Stimulated activated CD8-positive, alpha-beta memory T cell treated with anti-CD3 and anti-CD28 coated beads, Interleukin-7, amount 100 ng/mL, for 24 hours (primary cell): Measurements from ENCODE around the gene RBMY1D.
"Not testable (repeated sequence)": the region's sequence is repeated elsewhere in the genome, so short reads cannot be mapped to it uniquely, and the experiment has no call there.

Source experiments
- DNase-seq: peaks from one replicate; pipeline ENCODE4 v3.0.0-alpha.2; 2020; ENCODE audit warnings: low read depth

The RBMY1D gene

DNA sequence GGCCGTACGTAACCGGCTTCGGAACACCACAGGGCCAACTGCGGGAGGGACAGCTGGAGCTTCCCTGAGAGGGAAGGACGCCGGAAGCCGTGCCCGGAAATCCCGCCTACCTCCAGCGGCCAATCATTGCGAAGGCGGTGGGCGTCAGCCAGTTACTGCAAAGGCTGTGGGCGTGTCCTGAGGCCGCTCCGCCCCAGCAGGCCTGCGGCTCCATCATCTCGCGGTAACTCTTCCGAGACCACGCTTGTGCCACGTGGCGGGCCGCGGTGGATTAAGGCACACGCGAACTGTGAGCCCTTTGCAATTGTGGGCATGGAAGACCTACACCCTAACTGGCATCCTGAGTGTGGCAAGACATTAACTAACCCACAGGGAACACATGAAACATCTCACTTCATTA, at the start of gene RBMY1D:
Gene RBMY1D, minus strand, starts transcription at position 101 of the 400 bp plus-strand sequence. CDS start 2,013 bp downstream, outside the sequence.
- DNase-seq, result not testable (repeated sequence)

DNA sequence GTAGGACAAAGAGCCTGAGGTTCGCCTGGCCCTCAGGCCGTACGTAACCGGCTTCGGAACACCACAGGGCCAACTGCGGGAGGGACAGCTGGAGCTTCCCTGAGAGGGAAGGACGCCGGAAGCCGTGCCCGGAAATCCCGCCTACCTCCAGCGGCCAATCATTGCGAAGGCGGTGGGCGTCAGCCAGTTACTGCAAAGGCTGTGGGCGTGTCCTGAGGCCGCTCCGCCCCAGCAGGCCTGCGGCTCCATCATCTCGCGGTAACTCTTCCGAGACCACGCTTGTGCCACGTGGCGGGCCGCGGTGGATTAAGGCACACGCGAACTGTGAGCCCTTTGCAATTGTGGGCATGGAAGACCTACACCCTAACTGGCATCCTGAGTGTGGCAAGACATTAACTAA, 23.6 kb upstream of the RBMY1D start, which contains the start of gene RBMY1E:
Gene RBMY1E, minus strand, starts transcription at position 101 of the 400 bp plus-strand sequence. CDS start 1,978 bp downstream, outside the sequence.
- not testable (repeated sequence) for DNase-seq

DNA sequence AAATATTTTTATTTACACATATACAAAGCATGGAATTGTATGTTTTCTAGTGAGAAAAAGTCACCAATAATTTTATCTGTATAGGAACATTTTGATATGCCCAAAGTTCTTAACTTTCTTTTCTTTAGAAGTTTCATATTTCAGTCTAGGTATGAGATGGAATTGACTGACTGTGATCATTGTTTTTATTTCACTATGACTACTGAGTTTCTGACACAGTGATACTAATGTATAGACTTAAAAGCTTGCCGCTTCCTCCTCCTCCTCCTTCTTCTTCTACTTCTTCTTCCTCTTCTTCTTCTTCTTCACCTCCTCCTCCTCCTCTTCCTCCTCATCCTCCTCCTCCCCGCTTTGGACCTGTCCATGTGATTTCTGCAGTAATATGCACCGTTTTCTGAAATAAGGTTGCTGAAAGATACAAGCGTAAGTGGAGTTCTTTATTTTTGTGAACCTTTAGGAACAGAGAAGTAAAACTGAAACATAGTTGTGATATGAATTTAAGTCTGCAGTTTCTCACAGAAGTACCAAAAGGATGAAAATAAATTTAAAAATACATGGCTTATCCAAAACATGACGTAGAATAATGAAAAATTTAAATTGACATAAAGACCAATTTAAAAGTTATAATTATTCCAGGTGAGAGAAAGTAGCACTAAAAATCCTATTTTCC, 24.8 kb downstream of the RBMY1D start:
- DNase-seq, result not testable (repeated sequence)

DNA sequence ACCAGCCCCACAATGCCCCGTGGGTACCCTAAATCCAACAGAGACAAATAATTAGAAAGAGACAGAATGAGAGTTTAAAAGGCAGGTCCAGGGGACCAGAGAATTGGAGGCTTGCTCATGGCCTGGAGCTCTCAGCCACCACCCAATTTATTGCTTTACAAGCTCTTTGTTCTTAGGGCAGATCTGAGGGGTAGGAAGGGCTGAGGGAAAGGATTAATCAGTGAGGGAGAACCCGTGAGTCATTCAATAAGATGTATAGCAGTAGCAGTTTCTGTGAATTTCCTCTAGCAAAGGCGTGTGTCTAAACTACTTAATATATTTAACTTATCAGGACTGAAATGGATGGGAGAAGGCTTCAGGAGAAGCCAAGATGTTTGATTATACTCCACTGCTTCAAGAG, 48.8 kb downstream of the RBMY1D start:
- no peak for DNase-seq

DNA sequence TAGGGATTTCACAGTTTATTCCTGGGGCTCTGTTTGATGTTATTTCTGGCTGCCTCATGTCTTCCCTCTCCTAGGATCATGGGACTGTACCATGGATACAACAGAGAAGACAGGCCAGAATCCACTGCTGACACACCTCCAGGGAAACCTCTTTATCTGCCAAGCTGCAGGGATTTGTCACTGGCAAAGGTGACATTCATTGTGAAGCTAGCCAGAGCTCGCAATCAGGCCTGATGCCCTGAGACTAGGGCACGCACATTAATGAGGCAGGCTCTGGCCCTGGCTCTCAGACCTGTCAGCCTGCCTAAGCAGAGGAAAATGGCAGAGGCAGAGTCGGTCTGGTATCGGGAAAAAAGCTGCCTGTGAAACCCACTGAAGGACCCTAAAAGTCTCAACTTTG, 52.2 kb downstream of the RBMY1D start:
- DNase-seq, result no peak

DNA sequence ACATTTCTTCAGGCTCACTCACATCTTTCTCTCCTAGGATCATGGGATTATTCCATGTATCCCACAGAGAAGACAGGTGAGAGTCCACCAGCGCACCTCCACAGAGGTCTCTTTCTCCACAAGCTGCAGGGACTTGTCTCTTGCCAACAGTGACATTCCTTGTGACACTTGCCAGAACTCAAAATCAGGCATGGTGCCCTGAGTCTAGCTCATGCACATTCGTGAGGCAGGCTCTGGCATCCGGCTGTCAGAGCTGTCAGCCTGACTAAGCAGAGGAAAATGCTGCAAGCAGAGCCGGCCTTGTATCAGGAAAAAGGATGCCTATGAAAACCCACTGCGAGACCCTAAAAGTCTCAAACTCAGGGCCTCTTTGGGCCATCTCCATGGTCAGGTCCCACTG, 54.8 kb downstream of the RBMY1D start:
- DNase-seq, result no peak

DNA sequence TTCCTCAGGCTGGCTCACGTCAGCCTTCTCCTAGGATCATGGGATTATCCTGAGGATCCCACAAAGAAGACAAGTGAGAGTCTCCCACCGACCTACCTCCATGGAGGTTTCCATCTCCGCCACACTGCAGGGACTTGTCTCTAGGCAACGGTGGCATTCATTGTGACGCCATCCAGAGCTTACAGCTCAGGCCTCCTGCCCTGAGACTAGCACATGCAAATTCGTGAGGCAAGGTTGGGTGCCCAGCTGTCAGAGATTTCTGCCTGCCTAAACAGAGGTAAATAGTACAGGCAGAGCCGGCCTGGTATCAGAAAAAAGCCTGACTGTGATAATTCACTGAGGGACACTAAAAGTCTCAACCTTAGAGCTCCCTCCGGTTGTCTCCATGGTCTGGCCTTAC, 58.0 kb downstream of the RBMY1D start:
- DNase-seq, result no peak

DNA sequence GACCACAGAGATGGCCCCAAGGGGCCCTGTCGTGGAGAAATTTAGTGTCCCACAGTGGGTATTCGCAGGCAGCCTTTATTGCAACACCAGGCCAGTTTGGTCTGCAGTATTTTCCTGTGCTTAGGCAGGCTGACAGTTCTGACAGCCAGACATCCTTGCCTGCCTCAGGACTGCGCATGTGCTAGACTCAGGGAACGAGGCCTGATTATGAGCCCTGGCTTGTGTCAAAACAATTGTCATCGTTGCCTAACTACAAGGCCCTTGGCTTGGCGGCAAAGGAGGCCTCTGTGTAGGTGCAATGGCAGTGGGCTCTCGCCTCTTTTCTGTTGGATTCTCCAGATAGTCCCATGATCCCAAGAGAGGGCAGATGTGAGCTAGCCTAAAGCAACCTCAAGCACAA, 59.3 kb downstream of the RBMY1D start:
- DNase-seq, result no peak
